NAMALWA (cell line): ENCODE data around the gene TTLL1.
"Not testable (repeated sequence)": the region's sequence is repeated elsewhere in the genome, so short reads cannot be mapped to it uniquely, and the experiment has no call there.

Experiments used
- DNase-seq: peaks from one replicate; pipeline ENCODE4 v3.0.0-alpha.2; 2015; ENCODE audit warnings: low spot score

The TTLL1 gene

DNA sequence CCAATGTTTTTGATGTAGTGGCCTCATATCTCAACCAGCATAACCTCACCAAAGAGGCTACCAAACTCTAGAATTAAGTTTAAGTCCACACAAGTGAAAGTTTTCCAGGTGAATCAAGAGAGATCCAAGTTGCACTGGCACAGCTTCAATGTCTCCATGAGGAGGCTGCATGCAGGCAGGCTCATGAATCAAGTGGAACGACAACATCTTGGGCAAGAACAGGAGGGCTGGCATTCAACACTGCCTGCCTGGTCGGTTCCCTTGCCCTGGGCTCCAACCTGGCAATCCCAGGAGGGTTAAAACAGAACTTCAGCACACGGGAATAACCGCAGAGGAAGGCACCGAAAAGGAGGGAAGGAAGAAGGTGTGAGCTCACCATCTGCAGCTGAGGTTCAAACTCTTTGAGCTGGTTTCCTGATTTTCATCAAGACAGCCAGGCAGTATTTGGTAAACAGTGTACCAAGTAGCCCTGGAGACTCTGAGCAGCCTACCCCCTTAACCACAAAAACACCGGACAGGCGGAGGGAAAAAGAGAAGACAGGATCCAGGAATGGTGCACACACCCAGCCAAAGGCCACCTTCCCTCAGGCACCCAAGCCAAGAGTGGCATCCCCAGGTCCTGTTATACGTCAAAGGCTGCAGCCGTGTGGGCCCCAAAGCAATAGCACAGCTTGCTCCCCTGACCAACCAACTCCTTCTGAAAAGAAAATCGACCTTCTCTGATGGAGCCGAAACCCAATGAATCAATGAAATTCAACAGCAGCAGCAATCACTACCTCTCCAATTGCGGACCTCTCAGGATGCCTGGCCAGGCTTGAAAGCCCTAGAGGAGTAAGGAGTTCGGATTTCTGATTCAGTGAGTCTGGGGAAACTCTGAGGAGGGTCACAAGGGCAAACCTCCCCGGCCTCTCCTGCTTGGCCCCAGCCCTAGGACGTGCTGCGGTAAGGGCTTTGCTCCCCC is 75.6 kb downstream of the TTLL1 start:
- DNase-seq: peak; percentile 50

DNA sequence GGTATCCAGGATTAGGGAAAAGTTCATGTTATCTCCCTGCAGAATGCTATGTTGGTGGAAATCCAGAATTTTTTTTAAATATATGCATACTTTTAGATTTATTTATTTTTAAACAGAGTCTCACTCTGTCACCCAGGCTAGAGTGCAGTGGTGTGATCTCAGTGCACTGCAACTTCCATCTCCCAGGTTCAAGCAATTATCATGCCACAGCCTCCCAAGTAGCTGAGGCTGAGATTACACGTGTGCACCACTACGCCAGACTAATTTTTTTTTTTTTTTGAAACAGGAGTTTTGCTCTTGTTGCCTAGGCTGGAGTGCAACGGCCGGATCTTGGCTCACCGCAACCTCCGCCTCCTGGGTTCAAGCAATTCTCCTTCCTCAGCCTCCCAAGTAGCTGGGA is 76.8 kb downstream of the TTLL1 start:
- no peak for DNase-seq

DNA sequence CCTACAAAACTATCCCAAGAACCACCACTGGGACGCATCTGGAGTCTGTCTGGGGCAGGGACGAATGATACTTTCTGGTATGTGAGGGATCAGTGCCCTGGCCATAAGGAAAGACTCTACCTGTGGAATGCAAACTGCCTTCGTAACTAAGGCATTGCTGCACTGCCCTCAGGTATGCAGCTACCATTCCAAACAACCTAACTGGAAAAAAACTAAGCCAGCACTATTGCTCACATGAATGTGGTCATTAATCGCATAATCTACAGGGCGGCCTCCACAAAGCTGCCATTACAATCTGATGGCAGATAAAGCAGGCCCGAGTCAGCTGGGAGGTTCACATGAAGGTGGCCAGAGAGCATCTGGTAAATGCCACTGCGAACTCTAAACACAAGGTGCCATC is 78.1 kb downstream of the TTLL1 start:
- no peak for DNase-seq

DNA sequence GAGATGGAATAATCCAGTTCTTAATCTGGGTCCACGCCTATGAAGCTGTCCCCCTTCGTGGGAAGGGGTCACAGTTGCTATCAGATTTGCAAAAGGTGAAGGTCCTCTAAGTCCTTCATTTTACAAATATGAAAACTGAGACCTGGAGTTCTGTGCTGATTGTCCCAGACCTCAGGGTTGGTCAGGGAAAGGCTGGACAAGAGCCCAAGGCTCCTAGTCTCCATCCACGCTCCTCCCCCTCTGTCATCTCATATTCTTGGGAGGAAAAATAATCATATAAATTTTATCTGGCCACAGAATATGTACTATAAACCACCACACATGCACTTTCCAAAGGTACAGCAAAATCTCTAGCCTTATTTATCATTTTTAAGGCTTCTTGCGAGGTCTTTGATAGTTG is 79.7 kb downstream of the TTLL1 start:
- no peak for DNase-seq

DNA sequence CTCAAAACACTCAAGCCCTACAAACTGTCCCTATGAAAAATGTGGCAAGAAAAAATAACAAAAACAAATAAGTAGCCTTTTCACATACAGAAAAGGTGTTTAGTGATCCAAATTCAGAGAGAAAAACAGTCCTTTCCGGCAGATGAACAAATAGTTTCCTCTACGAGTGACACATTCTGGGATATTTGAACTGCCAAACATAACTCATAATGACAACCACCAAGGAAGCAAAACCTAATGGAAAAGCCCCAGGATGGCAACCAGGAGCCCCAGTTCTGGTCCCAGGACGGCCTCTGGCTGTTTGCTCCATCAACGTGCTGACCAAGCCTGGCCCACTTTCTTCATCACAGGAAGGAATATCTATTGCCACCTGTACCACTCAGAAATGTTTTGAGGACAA is 80.3 kb downstream of the TTLL1 start:
- no peak for DNase-seq

DNA sequence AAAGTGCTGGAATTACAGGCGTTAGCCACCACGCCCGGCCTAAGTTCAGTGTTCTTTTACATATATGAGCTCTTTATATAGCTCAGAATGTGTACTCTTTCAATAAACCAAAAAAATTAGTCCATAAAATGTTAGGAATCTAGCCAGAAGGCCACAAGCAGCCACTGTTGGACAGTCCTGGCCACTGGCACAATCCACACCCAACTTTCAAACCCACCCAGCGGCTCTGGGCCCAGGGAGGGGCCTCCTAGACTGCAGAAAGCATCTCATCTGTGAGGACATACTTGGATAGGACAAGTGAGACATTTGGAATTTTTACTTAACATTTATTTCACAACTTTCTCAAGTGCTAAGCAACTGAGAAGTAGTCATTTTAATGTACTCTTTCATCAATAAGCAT is 80.7 kb downstream of the TTLL1 start:
- DNase-seq: no peak

DNA sequence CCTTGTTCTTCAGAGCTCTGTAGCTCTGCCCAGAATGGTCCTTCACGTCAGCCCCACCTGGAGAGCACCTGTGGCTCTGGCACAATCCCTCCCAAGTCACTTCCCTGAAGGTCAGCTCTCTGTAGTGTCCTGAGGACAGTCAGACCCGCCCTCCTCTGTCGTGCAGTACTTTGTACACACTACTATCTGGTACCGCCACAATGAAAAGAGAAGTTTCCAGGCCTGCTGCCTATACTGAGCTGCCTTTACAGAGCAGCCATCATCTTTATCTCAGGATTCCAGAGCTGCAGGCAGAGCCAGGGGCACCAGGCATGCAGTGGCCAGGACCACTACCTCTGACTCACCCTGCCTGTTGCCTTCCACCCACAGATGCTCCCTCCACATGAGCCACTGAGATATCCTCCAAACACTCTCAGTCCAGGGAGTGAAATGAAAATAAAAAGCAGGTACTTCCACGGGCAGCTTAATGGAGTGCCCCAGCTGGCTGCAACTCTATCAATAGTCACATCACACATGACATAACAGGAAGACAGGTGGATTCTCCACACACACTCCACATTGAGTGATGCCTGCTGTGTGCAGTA is 81.6 kb downstream of the TTLL1 start:
- no peak for DNase-seq

DNA sequence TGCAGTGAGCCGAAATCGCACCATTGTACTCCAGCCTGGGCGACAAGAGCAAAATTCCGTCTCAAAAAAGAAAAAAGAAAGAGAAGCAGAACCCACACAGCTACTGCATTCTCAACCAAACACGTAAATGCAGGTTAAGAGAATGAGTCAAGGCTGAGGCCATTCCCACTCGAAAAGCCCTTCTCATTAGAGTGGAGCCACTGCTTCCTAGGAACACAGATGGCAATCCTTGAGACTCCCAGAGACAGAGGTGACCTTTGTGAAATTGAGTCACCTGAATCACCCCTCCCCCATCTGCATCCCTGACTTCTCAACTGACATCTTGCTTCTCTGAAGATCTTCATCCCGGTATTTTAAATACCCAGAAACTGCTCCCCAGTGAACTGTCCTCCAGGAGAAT is 82.4 kb downstream of the TTLL1 start:
- DNase-seq: no peak

DNA sequence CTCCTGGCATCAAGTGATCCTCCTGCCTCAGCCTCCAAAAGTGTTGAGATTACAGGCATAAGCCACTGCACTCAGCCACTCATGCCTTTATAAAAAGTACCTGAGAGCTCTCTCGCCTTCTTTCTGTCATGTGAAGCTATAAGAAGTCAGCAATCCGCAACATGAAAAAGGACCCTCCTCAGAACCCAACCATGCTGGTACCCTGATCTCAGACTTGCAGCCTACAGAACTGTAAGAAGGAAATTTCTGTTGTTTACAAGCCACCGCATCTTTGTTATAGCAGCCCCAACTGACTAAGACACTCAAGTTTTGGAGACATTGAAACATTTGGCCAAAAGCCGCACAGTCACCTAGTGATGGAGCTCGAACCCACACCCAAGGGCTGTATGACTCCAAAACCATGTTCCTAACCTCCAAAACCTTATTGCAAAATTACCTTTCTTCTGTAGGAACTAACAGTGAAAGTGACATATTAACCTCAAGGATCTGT is 83.1 kb downstream of the TTLL1 start:
- no peak for DNase-seq

DNA sequence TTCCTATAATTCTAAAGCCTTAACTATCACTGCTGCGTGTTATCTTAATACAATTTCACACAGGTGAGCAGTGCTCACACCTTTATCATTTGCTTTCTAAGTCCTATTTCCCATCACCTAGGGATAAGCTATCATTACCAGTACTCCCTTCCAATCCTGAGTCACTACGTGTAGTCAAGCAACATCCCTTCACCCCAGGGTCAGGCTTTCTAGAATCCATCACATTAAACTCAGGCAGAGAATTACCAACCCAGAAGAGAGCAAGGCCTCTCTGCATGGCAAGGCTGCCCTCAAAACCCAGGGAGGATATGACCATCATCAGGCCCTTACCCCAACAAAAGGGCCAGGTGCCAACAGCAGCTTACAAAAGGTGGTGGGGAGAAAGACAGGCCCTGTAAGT is 84.1 kb downstream of the TTLL1 start:
- no peak for DNase-seq

DNA sequence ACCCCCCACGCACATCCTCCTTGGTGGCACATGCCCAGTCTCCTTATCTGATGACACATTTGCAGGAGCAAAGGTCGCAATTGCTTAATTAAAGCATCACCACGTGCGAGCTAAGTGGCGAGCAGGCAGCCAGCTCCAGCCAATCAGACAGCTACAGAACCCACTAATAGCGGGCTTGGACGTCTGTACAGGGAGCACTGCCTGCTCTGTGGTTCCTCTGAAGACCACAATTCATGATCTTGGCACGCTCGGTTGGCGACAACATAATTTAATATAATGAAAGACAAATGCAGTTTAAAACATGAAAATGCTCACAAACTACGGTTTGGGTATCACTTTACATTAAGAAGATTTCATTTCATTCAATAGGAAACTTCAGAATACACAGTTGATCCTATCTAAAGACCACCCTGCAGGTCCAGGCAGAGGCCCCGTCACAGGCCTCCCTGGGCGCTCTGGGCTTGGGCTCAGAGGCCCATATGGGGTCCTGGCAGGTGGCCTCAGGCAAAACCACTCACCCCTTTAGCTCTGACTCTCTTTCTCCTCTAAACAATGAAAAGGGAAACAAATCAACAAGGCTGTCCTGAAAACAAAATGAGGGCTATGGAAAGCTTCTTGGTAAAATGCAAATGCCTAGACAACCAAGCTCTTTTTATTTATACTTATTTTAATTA is 84.7 kb downstream of the TTLL1 start:
- DNase-seq: no peak

DNA sequence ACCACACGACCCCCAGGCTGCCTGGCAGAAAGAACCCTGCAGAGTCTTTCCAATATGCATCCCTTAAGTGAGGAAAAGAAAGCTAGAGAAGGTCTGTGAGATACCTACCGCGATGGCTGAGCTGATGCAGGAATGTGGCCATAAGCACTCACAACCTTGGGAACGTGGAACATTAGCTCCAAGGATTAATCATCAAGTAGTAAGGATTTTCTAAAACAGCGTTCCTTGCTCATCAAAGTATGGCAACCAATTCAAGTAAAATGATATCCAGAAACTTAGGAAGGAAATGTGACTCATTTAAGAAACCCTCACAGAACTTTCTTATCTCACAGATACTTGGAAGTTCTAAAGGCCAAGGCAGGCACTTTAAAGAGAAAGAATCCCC is 87.0 kb downstream of the TTLL1 start:
- no peak for DNase-seq

DNA sequence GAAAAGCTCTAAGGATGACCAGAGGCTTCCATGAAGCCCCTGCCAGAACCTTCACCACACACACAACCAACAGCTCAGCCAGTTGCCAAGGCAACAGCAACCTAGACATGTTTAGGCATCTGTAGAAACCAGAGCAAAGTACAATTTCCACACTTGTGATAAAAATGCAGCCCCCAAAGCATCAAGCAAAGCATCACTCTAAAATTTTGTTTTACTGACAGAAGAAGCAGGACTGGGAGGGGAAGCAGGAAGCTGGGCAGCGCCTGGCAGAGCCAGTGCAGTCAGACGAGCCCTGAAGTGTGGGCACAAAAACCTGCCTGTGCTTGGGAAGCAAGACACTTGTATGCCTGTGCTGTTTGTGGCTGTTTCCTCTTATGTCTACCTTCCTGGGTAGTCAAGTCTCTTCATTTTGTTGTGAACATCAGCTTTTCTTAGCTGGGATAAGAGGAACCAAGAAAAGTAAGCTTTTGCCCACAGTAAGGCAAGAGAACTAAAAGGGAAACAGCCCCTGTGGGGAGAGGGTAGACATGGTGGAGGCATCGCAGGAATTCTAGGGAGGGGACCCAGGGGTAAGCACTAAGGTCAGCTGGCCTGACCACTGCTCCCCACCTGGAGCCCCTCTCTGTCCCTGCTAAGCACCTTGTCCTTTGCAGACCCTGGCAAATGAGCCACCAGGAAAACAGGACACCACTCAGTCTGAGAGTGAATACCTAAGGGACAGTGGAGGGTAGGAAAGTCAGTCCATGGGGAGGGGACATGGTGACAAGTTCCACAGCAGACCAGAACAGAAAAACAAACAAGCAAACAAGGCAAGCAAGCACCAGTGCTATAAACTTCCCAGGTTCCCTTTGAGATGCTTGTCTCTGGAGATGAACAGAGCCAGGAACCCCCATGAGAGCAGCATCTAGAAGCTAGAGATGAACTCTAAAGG is 87.7 kb downstream of the TTLL1 start:
- DNase-seq: no peak

DNA sequence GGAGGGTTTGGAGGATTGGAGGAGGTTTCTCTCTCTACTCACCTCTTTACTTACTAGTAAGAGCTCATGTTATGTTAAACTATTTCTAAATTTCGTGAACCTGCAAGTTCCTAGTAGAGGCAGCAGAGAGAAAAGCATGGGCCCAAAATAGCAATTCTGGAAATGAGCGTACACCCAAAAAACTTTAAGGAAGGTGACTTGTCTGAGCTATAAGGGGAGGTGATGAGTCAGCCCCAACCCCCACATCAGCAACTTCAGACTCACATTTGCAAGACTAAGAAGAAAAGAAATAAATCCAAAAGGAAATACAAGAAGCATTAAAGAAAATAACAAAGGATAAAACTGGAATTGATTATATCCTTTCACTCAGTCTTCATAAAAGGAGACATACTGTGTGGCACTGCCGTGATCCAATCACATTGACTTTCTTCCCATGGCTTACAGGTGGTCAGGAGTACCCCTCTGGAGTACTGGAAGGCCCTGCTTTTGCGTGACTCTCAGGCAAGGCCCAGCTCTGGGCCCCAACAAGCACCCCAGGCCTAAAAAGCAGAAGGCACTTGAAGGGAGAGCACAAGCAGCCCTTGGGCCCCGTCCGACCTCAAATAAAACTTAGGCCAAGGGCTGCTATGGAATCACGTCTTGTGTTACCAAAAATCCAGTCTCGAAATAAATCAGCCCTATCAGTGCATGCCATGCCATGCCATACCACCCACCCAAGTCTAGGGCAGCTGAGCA is 88.6 kb downstream of the TTLL1 start:
- no peak for DNase-seq

DNA sequence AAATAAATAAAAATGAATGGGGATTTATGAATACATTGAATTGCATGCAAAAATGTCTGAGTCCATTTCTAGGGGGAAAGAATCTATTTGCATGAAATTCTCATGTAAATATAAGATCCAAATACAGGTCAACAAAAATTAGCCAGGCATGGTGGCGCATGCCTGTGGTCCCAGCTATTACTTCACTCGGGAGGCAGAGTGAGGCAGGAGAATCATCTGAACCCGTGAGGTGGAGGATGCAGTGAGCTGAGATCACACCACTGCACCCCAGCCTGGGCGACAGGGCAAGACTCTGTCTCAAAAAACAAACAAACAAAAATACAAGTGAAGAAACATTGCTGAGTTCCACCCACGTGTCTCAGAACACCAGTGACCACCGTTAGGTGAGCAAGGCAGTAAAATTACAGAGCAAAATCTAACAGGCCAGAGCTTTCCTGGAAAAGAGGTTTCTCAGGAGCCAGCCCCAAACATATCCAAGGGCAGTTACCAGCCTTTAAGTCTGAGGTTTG is 91.6 kb downstream of the TTLL1 start:
- DNase-seq: no peak

DNA sequence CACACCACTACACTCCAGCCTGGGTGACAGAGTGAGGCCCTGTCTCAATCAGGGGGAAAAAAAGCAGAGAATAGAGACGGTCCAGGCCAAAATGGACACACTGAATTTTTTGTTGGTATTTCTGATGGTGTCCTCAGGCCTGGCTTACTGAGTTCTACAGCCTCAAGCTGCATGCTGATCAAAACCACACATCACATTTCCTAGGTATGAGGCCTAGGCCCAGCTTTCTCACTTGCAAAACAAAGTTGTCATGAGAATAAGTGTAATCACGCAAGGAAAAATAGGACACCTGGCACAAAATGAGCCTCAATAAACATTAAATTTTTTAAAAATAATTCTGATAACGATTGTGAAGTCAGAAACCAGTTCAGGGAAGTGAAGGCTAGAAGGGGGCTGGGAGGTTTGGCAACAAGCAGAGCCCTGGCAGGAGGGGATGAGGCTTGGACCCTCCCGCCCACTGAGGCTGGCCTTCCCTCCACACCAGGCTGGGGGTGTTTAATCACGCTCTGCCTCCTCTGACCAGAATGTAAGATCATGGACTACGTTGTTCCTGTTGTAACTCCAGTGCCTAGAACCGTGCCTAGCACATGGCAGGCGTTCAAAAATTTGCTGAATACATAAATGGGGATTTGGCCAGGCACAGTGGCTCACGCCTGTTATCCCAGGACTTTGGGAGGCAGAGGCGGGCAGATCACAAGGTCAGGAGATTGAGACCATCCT is 92.4 kb downstream of the TTLL1 start:
- no peak for DNase-seq

DNA sequence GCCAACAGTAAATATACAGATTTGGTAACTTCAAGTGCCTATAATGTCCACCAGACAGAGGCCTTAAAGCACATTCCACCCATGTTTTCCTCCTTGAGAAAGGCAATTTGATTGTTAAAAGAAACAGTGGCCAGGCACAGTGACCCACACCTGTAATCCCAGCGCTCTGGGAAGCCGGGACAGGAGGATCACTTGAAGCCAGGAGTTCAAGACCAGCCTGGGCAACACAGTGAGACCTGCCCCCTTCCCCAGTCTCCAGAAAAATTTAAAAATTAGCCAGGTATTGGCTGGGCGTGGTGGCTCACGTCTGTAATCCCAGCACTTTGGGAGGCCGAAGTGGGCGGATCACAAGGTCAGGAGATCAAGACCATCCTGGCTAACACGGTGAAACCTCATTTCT is 93.5 kb downstream of the TTLL1 start:
- DNase-seq: not testable (repeated sequence)

DNA sequence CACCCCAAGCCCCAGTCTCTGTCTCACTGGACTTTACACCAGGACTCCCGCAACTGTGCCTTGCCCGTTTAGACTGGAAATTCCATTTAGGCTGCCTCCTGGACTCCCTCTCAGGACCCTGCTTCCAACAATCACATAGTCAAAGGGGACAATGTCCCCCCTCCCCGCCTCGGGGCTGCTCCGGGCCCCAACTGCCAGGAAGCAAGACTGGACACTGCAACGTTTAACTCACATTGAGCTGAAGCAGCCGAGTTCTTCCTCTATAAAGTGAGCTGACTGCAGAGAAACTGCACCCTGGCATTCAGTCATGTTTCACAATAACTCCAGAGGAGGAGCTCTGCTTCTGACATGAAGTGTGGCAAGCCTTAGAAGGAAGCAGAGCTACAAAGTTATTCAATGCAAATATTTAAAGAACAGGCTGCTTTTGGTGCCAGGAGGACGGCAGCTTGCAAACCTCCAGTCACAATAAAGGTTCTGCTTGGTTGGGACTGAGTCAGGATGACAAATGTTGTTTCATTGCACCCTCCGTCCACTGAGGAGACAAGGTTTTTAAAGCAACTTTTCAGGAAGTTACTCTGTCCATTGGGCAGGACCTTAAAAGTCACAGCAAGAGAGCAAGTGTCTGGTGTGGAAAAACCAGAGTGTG is 94.2 kb downstream of the TTLL1 start:
- peak; percentile 42 for DNase-seq

DNA sequence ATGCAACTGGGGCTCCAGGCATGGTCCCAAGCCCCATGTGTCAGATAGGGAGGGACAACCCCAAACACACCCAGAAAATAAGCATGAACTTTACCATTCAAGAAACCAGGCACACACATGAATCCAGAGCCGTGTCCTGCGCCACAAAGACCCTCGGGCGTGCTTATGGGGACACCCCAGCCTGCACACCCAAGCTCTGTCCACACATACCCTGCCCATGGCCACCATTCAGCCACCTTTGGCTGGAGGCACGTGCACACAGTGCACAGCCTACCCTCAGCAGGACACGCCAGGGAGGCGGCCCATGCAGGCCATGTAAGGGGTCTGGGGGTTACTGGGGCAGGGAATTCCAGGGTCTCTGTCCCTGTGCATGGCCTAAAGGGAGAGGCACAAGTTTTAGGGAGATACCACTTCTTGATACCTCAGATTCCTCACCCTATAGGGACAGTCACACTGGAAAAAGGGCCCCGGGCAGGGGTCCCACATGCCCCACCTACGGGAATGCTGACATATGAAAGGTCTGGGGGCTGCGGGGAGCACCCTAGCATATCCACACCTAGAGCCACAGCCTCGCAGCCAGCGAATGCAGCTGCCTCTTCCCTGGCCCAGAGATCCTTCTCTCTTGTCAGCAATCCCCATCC is 94.8 kb downstream of the TTLL1 start:
- DNase-seq: no peak
